Choroid plexus epithelial cell (primary cell): ENCODE measurements around the gene VAMP1.
A peak's percentile ranks its signal among the peaks of the same experiment; 100 is the strongest.

Experiments used
- DNase-seq: peaks from one replicate; pipeline ENCODE4 v3.0.0-alpha.2; 2010; ENCODE audit warnings: low read depth
- H3K4me3 ChIP-seq: 2 replicates; pipeline ENCODE4 v1.5.1; 2011; ENCODE audit warnings: low read depth, mild to moderate bottlenecking, control low read depth, low read length, moderate library complexity
- TF ChIP-seq, protein P1 (sequence below): conservative IDR thresholded peaks from 2 replicates; pipeline ENCODE4 v1.5.1; 2011; ENCODE audit warnings: low read depth, mild to moderate bottlenecking, control low read depth, inconsistent platforms, low read length, moderate library complexity

VAMP1 gene

GRCh38 chr12:6452245-6452943 is 18.1 kb downstream of the VAMP1 start:
- TF ChIP-seq, protein P1, sequence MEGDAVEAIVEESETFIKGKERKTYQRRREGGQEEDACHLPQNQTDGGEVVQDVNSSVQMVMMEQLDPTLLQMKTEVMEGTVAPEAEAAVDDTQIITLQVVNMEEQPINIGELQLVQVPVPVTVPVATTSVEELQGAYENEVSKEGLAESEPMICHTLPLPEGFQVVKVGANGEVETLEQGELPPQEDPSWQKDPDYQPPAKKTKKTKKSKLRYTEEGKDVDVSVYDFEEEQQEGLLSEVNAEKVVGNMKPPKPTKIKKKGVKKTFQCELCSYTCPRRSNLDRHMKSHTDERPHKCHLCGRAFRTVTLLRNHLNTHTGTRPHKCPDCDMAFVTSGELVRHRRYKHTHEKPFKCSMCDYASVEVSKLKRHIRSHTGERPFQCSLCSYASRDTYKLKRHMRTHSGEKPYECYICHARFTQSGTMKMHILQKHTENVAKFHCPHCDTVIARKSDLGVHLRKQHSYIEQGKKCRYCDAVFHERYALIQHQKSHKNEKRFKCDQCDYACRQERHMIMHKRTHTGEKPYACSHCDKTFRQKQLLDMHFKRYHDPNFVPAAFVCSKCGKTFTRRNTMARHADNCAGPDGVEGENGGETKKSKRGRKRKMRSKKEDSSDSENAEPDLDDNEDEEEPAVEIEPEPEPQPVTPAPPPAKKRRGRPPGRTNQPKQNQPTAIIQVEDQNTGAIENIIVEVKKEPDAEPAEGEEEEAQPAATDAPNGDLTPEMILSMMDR = no peak

DNA sequence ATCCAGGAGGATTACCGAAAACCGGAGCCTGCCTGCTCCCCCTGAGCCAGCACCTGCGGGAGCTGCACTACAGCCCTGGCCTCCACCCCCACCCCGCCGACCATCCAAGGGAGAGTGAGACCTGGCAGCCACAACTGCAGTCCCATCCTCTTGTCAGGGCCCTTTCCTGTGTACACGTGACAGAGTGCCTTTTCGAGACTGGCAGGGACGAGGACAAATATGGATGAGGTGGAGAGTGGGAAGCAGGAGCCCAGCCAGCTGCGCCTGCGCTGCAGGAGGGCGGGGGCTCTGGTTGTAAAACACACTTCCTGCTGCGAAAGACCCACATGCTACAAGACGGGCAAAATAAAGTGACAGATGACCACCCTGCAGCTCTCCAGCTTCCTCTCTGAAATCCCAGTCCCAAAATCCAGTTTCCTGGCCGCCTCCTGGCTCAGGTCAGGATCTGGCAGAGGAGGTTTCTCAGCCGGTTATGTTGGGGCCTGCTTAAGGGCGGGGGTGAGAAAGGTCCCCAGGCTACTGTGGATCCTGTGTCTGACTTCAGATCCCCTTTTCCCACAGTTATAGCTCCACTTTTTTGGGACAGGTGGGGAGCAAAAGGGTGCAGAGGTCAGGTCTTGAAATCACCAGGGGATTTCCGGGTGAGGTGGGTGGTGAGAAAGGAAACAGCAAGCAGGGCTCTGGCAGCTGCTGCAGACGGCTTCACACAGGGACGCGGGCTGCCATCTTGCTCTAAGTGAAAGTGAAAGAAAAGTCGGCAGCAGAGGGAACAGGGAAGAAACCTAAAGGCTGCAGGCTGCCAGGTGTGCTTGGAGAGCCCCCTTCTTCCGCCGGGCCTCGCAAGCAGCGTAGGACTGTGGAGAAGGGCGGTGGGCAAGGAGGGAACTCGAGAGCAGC is 18.9 kb downstream of the VAMP1 start, which contains the start of gene TAPBPL:
TAPBPL (plus strand) TSS at position 695 of the 897 bp plus-strand sequence. CDS start 207 bp downstream, outside the sequence.
- H3K4me3 ChIP-seq = peak within 1 kb of the TSS; percentile 74
- DNase-seq = peak; percentile 81
- TF ChIP-seq, protein P1 = no peak

More at GRCh38 chr12:6452245-6452943, 18.1 kb downstream of the VAMP1 start:
- H3K4me3 ChIP-seq = peak overlapping the region; percentile 74
- no peak for DNase-seq

DNA sequence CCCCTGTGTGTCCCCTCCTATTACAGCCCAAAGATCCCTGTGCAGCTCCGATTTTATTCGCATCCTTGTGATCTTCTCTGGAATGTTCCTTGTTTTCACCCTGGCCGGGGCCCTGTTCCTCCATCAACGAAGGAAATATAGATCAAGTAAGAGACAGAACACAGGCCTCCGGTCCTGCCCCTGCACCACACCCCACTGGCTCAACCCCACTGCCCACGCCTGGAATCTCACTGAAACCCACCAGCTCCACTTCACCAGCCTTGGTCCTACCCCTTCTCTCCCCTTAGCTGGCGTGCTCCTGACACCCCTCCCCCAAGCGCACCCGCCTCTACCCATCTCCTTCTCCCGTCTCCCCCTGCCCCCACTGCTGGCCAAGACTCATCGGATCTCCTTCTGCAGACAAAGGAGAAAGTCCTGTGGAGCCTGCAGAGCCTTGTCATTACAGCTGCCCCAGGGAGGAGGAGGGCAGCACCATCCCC is 19.6 kb downstream of the VAMP1 start:
- TF ChIP-seq, protein P1 = no peak
- DNase-seq = no peak

DNA sequence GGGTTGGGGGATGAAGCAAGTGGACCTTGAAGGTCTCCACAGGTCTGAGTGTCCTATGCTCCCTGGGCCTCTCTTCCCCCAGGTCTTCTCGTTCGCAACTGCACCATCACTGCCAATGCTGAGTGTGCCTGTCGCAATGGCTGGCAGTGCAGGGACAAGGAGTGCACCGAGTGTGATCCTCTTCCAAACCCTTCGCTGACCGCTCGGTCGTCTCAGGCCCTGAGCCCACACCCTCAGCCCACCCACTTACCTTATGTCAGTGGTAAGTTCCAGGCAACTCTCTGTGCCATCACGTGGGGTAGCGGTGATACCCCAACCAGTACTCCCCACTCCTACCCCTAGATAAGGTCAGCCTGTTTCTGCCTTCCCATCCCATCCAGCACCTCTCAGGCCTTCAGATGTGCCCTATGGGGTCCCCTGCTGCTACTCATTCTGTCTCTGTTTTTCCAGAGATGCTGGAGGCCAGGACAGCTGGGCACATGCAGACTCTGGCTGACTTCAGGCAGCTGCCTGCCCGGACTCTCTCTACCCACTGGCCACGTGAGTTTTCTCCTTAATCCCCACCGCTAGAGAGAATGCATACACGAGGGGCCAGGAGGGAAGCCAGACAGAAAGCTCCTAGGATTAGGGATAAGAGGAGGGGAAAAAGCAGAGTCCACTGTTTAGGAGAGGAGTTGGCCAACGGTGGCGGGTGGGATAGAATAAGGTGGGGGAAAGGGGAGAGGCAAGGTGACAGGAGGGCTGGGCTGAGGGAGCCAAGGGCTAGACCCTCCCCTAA is 20.2 kb downstream of the VAMP1 start:
- TF ChIP-seq, protein P1 = no peak
- DNase-seq = no peak
- H3K4me3 ChIP-seq = peak overlapping the region; percentile 74

More for the DNA sequence above, 19.6 kb downstream of the VAMP1 start:
- H3K4me3 ChIP-seq = peak overlapping the region; percentile 74

DNA sequence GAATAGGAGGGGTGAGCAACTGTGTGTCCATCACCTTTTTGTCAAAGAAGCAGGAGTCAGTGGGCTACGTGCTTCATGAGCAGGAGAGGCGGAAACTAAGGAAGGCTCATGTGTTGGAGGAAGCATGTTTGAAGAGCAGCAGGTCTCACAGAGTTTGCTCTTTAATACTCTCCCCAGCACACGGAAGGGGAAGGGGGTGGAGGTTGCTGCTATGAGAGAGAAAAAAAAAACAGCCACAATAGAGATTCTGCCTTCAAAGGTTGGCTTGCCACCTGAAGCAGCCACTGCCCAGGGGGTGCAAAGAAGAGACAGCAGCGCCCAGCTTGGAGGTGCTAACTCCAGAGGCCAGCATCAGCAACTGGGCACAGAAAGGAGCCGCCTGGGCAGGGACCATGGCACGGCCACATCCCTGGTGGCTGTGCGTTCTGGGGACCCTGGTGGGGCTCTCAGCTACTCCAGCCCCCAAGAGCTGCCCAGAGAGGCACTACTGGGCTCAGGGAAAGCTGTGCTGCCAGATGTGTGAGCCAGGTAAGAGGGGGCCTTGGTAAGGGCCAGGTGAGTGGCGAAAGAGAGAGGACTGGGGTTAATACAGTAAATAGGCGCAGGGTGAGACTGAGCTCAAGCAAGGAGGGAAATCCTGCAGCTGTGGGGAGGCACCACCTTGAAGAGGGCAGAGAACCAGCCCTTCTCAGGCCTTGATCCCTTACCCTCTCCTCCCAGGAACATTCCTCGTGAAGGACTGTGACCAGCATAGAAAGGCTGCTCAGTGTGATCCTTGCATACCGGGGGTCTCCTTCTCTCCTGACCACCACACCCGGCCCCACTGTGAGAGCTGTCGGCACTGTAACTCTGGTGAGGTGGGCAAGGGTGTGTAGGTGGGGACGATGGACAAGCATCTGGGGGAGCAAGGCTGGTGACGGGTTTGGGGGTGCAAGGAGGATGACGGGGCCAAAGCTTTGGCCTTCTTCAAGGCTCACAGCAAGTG is 25.5 kb downstream of the VAMP1 start, which contains the start of gene CD27:
CD27 (plus strand) TSS at position 252 of the 985 bp plus-strand sequence; CDS start at position 393, 141 bp downstream.
- TF ChIP-seq, protein P1 = no peak
- no peak for DNase-seq
- no peak within 1 kb of the TSS for H3K4me3 ChIP-seq
